ENCODE measurements around the gene TEDC2. TPM values are rescaled to one million over a fixed set of nuclear protein-coding genes. Genes with fewer than 3 reads are reported as not detected.
A peak's percentile ranks its signal among the peaks of the same experiment; 100 is the strongest.

Gene TEDC2
- total and polyA plus RNA-seq, 9 of the 15 experiments (the other 6 are each of a cell fraction or from before 2014, with no cell fraction given): 0.75 to 57.0 (median 17.6) TPM

DNA sequence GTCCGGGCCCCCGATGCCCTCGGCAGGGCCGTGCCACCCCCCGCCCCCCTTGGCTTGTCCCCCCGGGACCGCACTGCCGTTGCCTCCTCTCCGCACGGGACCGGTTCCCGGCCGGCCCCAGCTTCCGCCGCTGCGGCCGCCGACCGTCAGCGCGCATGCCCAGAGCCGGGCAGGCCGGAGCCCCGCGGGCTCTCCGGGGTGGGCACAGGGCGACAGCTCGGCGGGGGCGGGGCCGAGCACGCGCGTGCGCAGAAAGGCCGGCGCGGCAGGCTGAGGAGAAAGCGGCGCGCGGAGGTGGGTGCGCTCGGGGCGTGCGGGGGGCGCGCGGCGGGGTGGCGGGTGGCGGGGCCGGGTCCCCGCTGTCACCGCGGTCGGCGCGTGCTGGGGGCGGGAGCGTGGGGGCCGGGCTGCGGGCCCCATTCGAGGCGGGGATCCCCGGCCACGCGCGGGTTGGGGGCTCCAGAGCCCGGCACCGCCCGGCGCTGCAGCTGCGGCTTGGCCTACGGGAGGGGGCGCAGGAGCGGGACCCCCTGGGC is 15.0 kb downstream of the TEDC2 start, which contains the start of gene TBC1D24 (continued):
- TF ChIP-seq ZNF280A (IDR thresholded peaks at IDR 0.05; ENCODE audit: low read depth, partially characterized antibody) (no peak), GABPA (tag; conservative IDR thresholded peaks at IDR 0.05; ENCODE audit: low read depth) (peak; percentile 71; the same call in 1 of the 2 replicates), RBM17 (IDR thresholded peaks at IDR 0.05; ENCODE audit: borderline replicate concordance, low read depth, low read length) (no peak), ZC3H11A (IDR thresholded peaks at IDR 0.05; ENCODE audit: low read depth, low read length) (no peak), CCNT2 (IDR thresholded peaks at IDR 0.05; ENCODE audit: borderline replicate concordance, extremely low read depth, insufficient read length, low read depth, low read length) (peak; percentile 3), YBX1 (IDR thresholded peaks at IDR 0.05) (no peak), ZNF12 (CRISPR knock-in tag; IDR thresholded peaks at IDR 0.05) (no peak), RFX7 (CRISPR knock-in tag; IDR thresholded peaks at IDR 0.05) (no peak), TSC22D4 (tag; IDR thresholded peaks at IDR 0.05) (no peak), CXXC5 (CRISPR knock-in tag; IDR thresholded peaks at IDR 0.05) (peak; percentile 24; the same call in 1 of the 2 replicates), ELF4 (CRISPR knock-in tag; IDR thresholded peaks at IDR 0.05) (no peak), HMGN3 (IDR thresholded peaks at IDR 0.05; ENCODE audit: borderline replicate concordance, extremely low read depth, insufficient read length, low read depth, low read length) (peak; percentile 72), ZKSCAN3 (CRISPR knock-in tag; IDR thresholded peaks at IDR 0.05) (no peak), ZBTB7A (IDR thresholded peaks at IDR 0.05; ENCODE audit: borderline replicate concordance, control insufficient read depth, low read depth, low read length) (0 out of 2 replicates have a peak, but pooled peaks have one; percentile 73)
- TF ChIP-seq, protein P1, sequence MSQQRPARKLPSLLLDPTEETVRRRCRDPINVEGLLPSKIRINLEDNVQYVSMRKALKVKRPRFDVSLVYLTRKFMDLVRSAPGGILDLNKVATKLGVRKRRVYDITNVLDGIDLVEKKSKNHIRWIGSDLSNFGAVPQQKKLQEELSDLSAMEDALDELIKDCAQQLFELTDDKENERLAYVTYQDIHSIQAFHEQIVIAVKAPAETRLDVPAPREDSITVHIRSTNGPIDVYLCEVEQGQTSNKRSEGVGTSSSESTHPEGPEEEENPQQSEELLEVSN (IDR thresholded peaks at IDR 0.05; ENCODE audit: borderline replicate concordance in 1 of 2, extremely low read depth in 1 of 2, insufficient read depth in 1 of 2, insufficient read length in 1 of 2, low read depth in 1 of 2, low read length in 1 of 2, poor library complexity in 1 of 2, severe bottlenecking in 1 of 2): peak in 1 of 2 experiments; percentile 4

Measured in K562 (cell line).